ENCODE data around the gene CDKN1A. TPM values are rescaled to one million over a fixed set of nuclear protein-coding genes. Genes with fewer than 3 reads are reported as not detected.

The CDKN1A gene
- total and polyA plus RNA-seq, 5 donors from 2014 or later: 1.4 to 115 (median 1.6) TPM

DNA sequence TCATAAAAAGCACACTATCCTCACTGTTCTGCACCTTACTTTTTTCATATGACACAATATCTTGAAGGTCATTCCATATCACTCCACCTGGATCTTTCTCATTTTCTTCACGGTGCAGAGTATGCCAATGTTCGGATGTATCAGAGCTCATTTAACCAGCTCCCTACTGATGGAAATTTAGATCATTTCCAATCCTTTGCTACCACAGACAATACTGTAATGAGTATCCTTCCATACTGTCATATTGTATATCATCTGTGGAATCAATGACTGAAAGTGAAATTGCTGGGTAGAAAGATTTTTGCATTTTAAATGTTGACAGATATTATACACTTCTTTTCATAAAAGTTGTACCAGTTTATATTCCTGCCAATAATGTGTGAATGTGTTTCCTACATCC lies 16.9 kb downstream of the CDKN1A start:
- Histone ChIP-seq H3K36me3 (ENCODE audit: control insufficient read depth, insufficient read depth, low read length) (no peaks in the 10 kb centered on the region), H3K4me3 (ENCODE audit: low read depth, low read length) (no peak overlapping the region), H3K27me3 (ENCODE audit: control insufficient read depth, insufficient read depth, low read length) (no peaks in the 10 kb centered on the region), H3K9me3 (ENCODE audit: control insufficient read depth in 2 of 2, low read length in 2 of 2) (no peaks in the 10 kb centered on the region), H3K27ac (ENCODE audit: insufficient read depth, low read length, poor library complexity, severe bottlenecking) (no peak overlapping the region), H3K4me1 (ENCODE audit: control insufficient read depth, insufficient read depth, low read length, poor library complexity, severe bottlenecking) (peaks cover 19% of the 10 kb centered on the region)
- H3K4me1 Mint-ChIP-seq: peaks cover 9 to 24% (median 20%) of the 10 kb centered on the region in 4 donors
- ATAC-seq (ENCODE audit: low read depth in 2 of 2) (no peak), DNase-seq (no peak)
- H3K9me3 Mint-ChIP-seq: no peaks in the 10 kb centered on the region
- no peak overlapping the region for H3K27ac Mint-ChIP-seq
- peaks cover 4% of the 10 kb centered on the region for H3K27me3 Mint-ChIP-seq
- no peak overlapping the region for H3K4me3 Mint-ChIP-seq
- H3K36me3 Mint-ChIP-seq: no peaks in the 10 kb centered on the region

DNA sequence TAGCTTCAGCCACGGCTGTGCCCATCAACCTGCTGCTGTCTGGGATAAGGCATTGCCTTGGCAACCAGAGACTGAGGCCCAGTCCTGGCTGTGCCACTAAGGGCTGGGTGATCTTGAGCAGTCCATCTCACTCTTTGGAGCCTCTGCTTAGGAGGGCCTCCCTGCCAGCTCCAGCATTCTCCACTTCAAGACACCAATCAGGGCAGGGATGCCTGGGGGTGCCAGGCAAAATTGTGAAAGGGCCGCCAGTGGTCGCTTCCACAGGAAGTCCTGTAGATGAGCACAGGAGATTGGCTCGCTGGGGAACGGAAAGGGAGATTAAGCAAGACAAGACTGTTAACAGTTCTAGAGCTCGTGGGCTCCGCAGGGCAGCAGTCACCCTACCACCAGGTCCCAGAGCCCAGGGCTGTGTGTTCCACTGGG lies 19.0 kb downstream of the CDKN1A start, which contains the start of gene RAB44:
Gene RAB44, plus strand, starts transcription at position 346 of the 423 bp plus-strand sequence. CDS start 6,410 bp downstream, outside the sequence.
- no peaks in the 10 kb centered on the region for H3K9me3 Mint-ChIP-seq
- H3K27ac Mint-ChIP-seq: peak within 1 kb of the TSS in 2 of 3 donors; percentile 29 to 39
- H3K27me3 Mint-ChIP-seq: peaks cover 4% of the 10 kb centered on the region
- no peak within 1 kb of the TSS for H3K4me3 ChIP-seq (ENCODE audit: low read depth, low read length)
- ATAC-seq (ENCODE audit: low read depth in 2 of 2) (no peak), DNase-seq (no peak)
- H3K36me3 Mint-ChIP-seq: no peaks in the 10 kb centered on the region
- H3K4me1 ChIP-seq (ENCODE audit: control insufficient read depth, insufficient read depth, low read length, poor library complexity, severe bottlenecking): peaks cover 8% of the 10 kb centered on the region
- no peaks in the 10 kb centered on the region for H3K9me3 ChIP-seq (ENCODE audit: control insufficient read depth in 2 of 2, low read length in 2 of 2)
- H3K27ac ChIP-seq (ENCODE audit: insufficient read depth, low read length, poor library complexity, severe bottlenecking): no peak within 1 kb of the TSS
- peak within 1 kb of the TSS in 1 of 4 donors; percentile 33 for H3K4me3 Mint-ChIP-seq
- H3K27me3 ChIP-seq (ENCODE audit: control insufficient read depth, insufficient read depth, low read length): no peaks in the 10 kb centered on the region
- H3K4me1 Mint-ChIP-seq: peaks cover 6 to 14% (median 10%) of the 10 kb centered on the region in 4 donors
- no peaks in the 10 kb centered on the region for H3K36me3 ChIP-seq (ENCODE audit: control insufficient read depth, insufficient read depth, low read length)

DNA sequence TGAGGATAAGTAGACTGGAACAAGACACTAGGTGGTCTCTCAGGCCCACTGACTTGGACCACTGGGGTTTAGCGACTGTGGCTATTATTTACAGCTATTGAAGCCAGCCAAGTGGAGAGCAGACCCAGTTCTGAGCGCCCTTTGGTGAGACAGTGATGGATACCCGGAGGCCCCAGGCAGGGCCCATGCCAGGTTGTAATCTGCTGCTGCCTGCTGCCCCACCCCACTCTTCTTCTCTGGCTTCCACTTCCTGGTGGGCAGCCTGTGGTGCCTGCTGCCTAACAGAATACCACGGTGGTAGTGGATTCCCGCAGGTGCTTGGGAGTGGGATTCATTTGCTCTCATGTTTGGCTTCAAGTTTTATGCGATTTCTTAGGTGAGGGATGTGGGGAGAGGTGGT lies 19.7 kb downstream of the CDKN1A start:
- peaks cover 1% of the 10 kb centered on the region for H3K4me1 ChIP-seq (ENCODE audit: control insufficient read depth, insufficient read depth, low read length, poor library complexity, severe bottlenecking)
- H3K36me3 Mint-ChIP-seq: no peaks in the 10 kb centered on the region
- no peak overlapping the region for H3K27ac ChIP-seq (ENCODE audit: insufficient read depth, low read length, poor library complexity, severe bottlenecking)
- no peak overlapping the region for H3K4me3 Mint-ChIP-seq
- no peaks in the 10 kb centered on the region for H3K9me3 Mint-ChIP-seq
- no peaks in the 10 kb centered on the region for H3K36me3 ChIP-seq (ENCODE audit: control insufficient read depth, insufficient read depth, low read length)
- H3K4me1 Mint-ChIP-seq: peaks cover 4 to 12% (median 6%) of the 10 kb centered on the region in 4 donors
- H3K27me3 Mint-ChIP-seq: peaks cover 4% of the 10 kb centered on the region
- H3K9me3 ChIP-seq (ENCODE audit: control insufficient read depth in 2 of 2, low read length in 2 of 2): no peaks in the 10 kb centered on the region
- no peaks in the 10 kb centered on the region for H3K27me3 ChIP-seq (ENCODE audit: control insufficient read depth, insufficient read depth, low read length)
- H3K27ac Mint-ChIP-seq: no peak overlapping the region
- DNase-seq: no peak
- ATAC-seq (ENCODE audit: low read depth in 2 of 2): no peak
- no peak overlapping the region for H3K4me3 ChIP-seq (ENCODE audit: low read depth, low read length)

DNA sequence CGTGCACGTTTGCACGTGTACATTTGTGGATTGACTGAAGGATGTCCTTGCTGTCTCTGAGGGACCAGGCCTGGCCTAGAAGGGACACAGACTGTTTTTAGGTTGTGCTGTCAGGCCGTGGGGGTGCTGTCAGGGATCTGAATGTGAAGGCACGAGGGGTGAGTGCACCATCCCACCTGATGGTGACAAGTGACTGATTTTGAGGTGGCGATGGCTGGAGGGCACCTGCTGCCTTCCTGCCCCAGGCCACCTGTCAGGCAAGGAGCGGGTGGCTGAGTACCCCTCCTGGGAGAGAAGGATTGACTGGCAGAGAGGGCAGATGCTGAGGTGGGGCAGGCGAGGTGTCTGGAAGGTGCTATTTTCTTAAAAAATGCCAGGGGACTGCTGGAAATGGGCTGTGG lies 20.4 kb downstream of the CDKN1A start:
- no peak overlapping the region for H3K27ac ChIP-seq (ENCODE audit: insufficient read depth, low read length, poor library complexity, severe bottlenecking)
- Mint-ChIP-seq H3K27ac (peak overlapping the region in 1 of 3 donors; percentile 29), H3K4me3 (no peak overlapping the region), H3K36me3 (no peaks in the 10 kb centered on the region), H3K4me1 (peaks cover 0 to 6% (median 3%) of the 10 kb centered on the region in 4 donors), H3K9me3 (no peaks in the 10 kb centered on the region), H3K27me3 (peaks cover 4% of the 10 kb centered on the region)
- H3K4me3 ChIP-seq (ENCODE audit: low read depth, low read length): no peak overlapping the region
- DNase-seq (no peak), ATAC-seq (ENCODE audit: low read depth in 2 of 2) (no peak)
- no peaks in the 10 kb centered on the region for H3K4me1 ChIP-seq (ENCODE audit: control insufficient read depth, insufficient read depth, low read length, poor library complexity, severe bottlenecking)
- no peaks in the 10 kb centered on the region for H3K27me3 ChIP-seq (ENCODE audit: control insufficient read depth, insufficient read depth, low read length)
- no peaks in the 10 kb centered on the region for H3K9me3 ChIP-seq (ENCODE audit: control insufficient read depth in 2 of 2, low read length in 2 of 2)
- no peaks in the 10 kb centered on the region for H3K36me3 ChIP-seq (ENCODE audit: control insufficient read depth, insufficient read depth, low read length)

DNA sequence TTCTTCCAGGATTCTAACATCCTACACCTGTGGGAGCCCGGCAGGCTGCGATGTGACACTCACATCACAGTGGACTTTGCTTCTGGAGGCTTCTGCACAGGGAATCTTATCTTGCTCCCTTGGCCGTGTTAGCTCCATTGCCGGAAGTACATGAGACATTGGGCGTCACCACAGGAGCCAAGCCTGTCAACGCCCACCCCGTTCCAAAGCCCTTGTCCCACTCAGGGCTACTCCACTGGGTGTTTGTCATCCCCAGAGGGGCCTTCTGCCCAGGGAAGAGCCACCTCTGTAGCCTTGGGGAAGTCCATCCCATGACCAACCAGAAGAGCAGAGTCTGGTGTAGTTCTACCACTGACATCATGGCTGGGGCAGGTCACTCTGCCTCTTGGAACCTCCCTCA lies 20.8 kb downstream of the CDKN1A start:
- Mint-ChIP-seq H3K36me3 (no peaks in the 10 kb centered on the region), H3K27me3 (peaks cover 4% of the 10 kb centered on the region), H3K27ac (no peak overlapping the region), H3K9me3 (no peaks in the 10 kb centered on the region), H3K4me3 (no peak overlapping the region), H3K4me1 (peaks cover 0 to 6% (median 3%) of the 10 kb centered on the region in 4 donors)
- Histone ChIP-seq H3K36me3 (ENCODE audit: control insufficient read depth, insufficient read depth, low read length) (no peaks in the 10 kb centered on the region), H3K4me1 (ENCODE audit: control insufficient read depth, insufficient read depth, low read length, poor library complexity, severe bottlenecking) (no peaks in the 10 kb centered on the region), H3K4me3 (ENCODE audit: low read depth, low read length) (no peak overlapping the region), H3K9me3 (ENCODE audit: control insufficient read depth in 2 of 2, low read length in 2 of 2) (no peaks in the 10 kb centered on the region), H3K27me3 (ENCODE audit: control insufficient read depth, insufficient read depth, low read length) (no peaks in the 10 kb centered on the region), H3K27ac (ENCODE audit: insufficient read depth, low read length, poor library complexity, severe bottlenecking) (no peak overlapping the region)
- ATAC-seq (ENCODE audit: low read depth in 2 of 2): no peak
- no peak for DNase-seq

DNA sequence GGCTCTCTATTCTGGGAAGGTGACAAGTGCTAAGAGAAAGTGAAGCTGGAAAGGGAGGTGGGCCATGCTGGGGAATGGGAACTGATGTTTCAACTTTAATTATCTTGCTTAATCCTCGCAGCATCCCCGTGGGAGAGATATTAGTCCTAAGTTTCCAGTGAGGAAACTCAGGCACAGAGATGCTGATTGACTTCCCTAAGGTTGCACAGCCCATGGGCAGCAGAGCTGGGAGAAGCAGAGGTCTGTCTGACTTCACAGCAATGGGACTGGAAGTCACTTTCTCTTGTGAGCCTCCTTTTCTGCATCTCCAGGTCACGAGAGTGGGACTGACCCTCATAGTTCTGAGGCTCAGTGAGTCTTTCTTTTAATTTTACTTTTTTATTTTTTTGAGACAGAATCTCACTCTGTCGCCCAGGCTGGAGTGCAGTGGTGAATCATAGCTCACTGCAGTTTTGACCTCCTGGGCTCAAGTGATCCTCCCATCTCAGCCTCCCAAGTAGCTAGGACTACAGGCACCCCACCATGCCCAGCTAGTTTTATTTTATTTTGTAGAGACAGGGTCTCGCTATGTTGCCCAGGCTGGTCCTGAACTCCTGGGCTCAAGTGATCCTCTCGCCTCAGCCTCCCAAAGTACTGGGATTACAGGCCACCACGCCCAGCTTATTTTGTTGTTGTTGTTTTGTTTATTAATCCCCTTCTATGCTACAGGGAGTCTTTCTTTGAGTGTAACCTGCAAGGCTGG lies 21.7 kb downstream of the CDKN1A start:
- Histone ChIP-seq H3K27ac (ENCODE audit: insufficient read depth, low read length, poor library complexity, severe bottlenecking) (no peak overlapping the region), H3K4me3 (ENCODE audit: low read depth, low read length) (no peak overlapping the region), H3K36me3 (ENCODE audit: control insufficient read depth, insufficient read depth, low read length) (no peaks in the 10 kb centered on the region), H3K4me1 (ENCODE audit: control insufficient read depth, insufficient read depth, low read length, poor library complexity, severe bottlenecking) (no peaks in the 10 kb centered on the region), H3K27me3 (ENCODE audit: control insufficient read depth, insufficient read depth, low read length) (no peaks in the 10 kb centered on the region), H3K9me3 (ENCODE audit: control insufficient read depth in 2 of 2, low read length in 2 of 2) (no peaks in the 10 kb centered on the region)
- H3K36me3 Mint-ChIP-seq: no peaks in the 10 kb centered on the region
- ATAC-seq (ENCODE audit: low read depth in 2 of 2) (no peak), DNase-seq (no peak)
- H3K4me3 Mint-ChIP-seq: no peak overlapping the region
- no peaks in the 10 kb centered on the region for H3K9me3 Mint-ChIP-seq
- peaks cover 4% of the 10 kb centered on the region for H3K27me3 Mint-ChIP-seq
- peaks cover 0 to 3% (median 2%) of the 10 kb centered on the region in 4 donors for H3K4me1 Mint-ChIP-seq
- H3K27ac Mint-ChIP-seq: no peak overlapping the region

DNA sequence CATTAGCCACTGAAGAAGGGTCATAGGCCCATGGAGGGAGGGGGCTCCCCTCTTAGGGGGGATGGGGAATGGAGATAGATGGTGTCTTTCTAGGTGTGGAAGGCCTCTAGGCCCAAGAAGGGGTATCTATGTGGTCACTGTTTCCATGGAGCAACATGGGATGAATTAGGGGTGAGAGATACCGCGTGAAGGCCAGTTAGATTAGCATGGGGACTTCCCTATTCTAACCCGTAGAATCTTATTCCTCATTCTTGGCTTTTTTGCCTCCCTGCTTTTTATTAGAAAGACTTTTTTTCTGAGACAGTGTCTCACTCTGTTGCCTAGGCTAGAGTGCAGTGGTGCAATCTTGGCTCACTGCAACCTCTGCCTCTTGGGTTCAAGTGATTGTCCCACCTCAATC lies 22.3 kb downstream of the CDKN1A start:
- Mint-ChIP-seq H3K36me3 (no peaks in the 10 kb centered on the region), H3K4me1 (no peaks in the 10 kb centered on the region), H3K27ac (no peak overlapping the region), H3K9me3 (no peaks in the 10 kb centered on the region), H3K4me3 (no peak overlapping the region), H3K27me3 (peaks cover 4% of the 10 kb centered on the region)
- H3K27me3 ChIP-seq (ENCODE audit: control insufficient read depth, insufficient read depth, low read length): no peaks in the 10 kb centered on the region
- no peak for DNase-seq
- H3K27ac ChIP-seq (ENCODE audit: insufficient read depth, low read length, poor library complexity, severe bottlenecking): no peak overlapping the region
- H3K9me3 ChIP-seq (ENCODE audit: control insufficient read depth in 2 of 2, low read length in 2 of 2): no peaks in the 10 kb centered on the region
- ATAC-seq (ENCODE audit: low read depth in 2 of 2): no peak
- no peaks in the 10 kb centered on the region for H3K4me1 ChIP-seq (ENCODE audit: control insufficient read depth, insufficient read depth, low read length, poor library complexity, severe bottlenecking)
- H3K36me3 ChIP-seq (ENCODE audit: control insufficient read depth, insufficient read depth, low read length): no peaks in the 10 kb centered on the region
- H3K4me3 ChIP-seq (ENCODE audit: low read depth, low read length): no peak overlapping the region

All from CD4-positive, CD25-positive, alpha-beta regulatory T cell (primary cell).